Measurements from ENCODE around the gene CROCC2.

Gene CROCC2

GRCh38 chr2:240872317-240873097, 33.6 kb upstream of the CROCC2 start:
- in situ Hi-C loops (cut with HindIII; ENCODE audit: low sequenced_read_pairs): no loop called here
- no peak for DNase-seq (ENCODE audit: low read depth)
- no peak for TF ChIP-seq CTCF (IDR thresholded peaks at IDR 0.05; ENCODE audit: low read depth, low read length, missing control alignments)
- H3K4me3 ChIP-seq (ENCODE audit: low read depth, low read length): no peak overlapping the region

GRCh38 chr2:240873098-240873788, 32.9 kb upstream of the CROCC2 start:
- TF ChIP-seq CTCF (IDR thresholded peaks at IDR 0.05; ENCODE audit: low read depth, low read length, missing control alignments): no peak
- DNase-seq (ENCODE audit: low read depth): no peak
- in situ Hi-C loops (cut with HindIII; ENCODE audit: low sequenced_read_pairs): no loop called here

GRCh38 chr2:240873805-240874714, 32.1 kb upstream of the CROCC2 start:
- TF ChIP-seq CTCF (IDR thresholded peaks at IDR 0.05; ENCODE audit: low read depth, low read length, missing control alignments): no peak
- DNase-seq (ENCODE audit: low read depth): no peak
- in situ Hi-C loops (cut with HindIII; ENCODE audit: low sequenced_read_pairs): no loop called here
- no peak overlapping the region for H3K4me3 ChIP-seq (ENCODE audit: low read depth, low read length)

More at GRCh38 chr2:240873098-240873788, 32.9 kb upstream of the CROCC2 start:
- H3K4me3 ChIP-seq (ENCODE audit: low read depth, low read length): no peak overlapping the region

GRCh38 chr2:240874715-240875227, 31.4 kb upstream of the CROCC2 start:
- in situ Hi-C loops (cut with HindIII; ENCODE audit: low sequenced_read_pairs): no loop called here
- DNase-seq (ENCODE audit: low read depth): no peak
- TF ChIP-seq CTCF (IDR thresholded peaks at IDR 0.05; ENCODE audit: low read depth, low read length, missing control alignments): no peak
- H3K4me3 ChIP-seq (ENCODE audit: low read depth, low read length): no peak overlapping the region

GRCh38 chr2:240875228-240876034, 30.7 kb upstream of the CROCC2 start:
- TF ChIP-seq CTCF (IDR thresholded peaks at IDR 0.05; ENCODE audit: low read depth, low read length, missing control alignments): no peak
- in situ Hi-C loops (cut with HindIII; ENCODE audit: low sequenced_read_pairs): no loop called here
- no peak for DNase-seq (ENCODE audit: low read depth)
- H3K4me3 ChIP-seq (ENCODE audit: low read depth, low read length): no peak overlapping the region

Measured in astrocyte of the cerebellum (primary cell).